T-cell (primary cell): ENCODE results near the gene ING3. TPM values are rescaled to one million over a fixed set of nuclear protein-coding genes. Genes with fewer than 3 reads are reported as not detected.

Experiments
- ATAC-seq, 4 experiments: fragments of 200-7000 bp in 3 of 4; fragments of 150-1000 bp in 1 of 4; cut with Tn5 transposase; replicated peaks in 1 of 4; 1 replicate in 3 of 4; 2 replicates in 1 of 4; pipeline ENCODE4 v1.10.0; 2021; ENCODE audit warnings: moderate library complexity in 3 of 4, mild to moderate bottlenecking in 2 of 4, moderate number of reproducible peaks in 1 of 4
- CTCF ChIA-PET, 2 donors: fragments of 300-600 bp; sonication (Branson Sonifier 250); formaldehyde crosslinking; loops; one replicate each; lab custom pipeline; 2022; ENCODE audit warnings: antibody characterized with exemption in 2 of 2; lab: Charles Lee
- POLR2A ChIA-PET, 2 donors: fragments of 300-600 bp; sonication (Branson Sonifier 250); formaldehyde crosslinking; loops; one replicate each; lab custom pipeline; 2022; ENCODE audit warnings: antibody characterized with exemption in 2 of 2; lab: Charles Lee
- DNase-seq, 35 experiments: peaks; one replicate each; pipeline versions ENCODE4 v3.0.0 to v3.0.0-alpha.2; 2013 to 2023
- H3K27ac ChIP-seq: one replicate; pipeline ENCODE4 v1.5.1; 2013; ENCODE audit warnings: low read length
- H3K27me3 ChIP-seq, 2 experiments: replicated peaks in 1 of 2; 1 replicate in 1 of 2; 2 replicates in 1 of 2; pipeline versions ENCODE4 v1.6.1 to v1.7.0; 2013; ENCODE audit warnings: low read length in 1 of 2, mixed read lengths in 1 of 2; ENCODE audit not compliant: control insufficient read depth in 2 of 2, insufficient read depth in 2 of 2; ENCODE audit errors: extremely low read depth in 1 of 2
- H3K36me3 ChIP-seq, 2 donors: 1 replicate in 1 of 2; 2 replicates in 1 of 2; pipeline versions ENCODE4 v1.6.1 to v1.7.0; 2013; ENCODE audit warnings: low read length in 1 of 2; ENCODE audit not compliant: control insufficient read depth in 2 of 2, insufficient read depth in 1 of 2; ENCODE audit errors: extremely low read depth in 1 of 2
- H3K4me1 ChIP-seq, 2 experiments: 1 replicate in 1 of 2; 2 replicates in 1 of 2; pipeline versions ENCODE4 v1.6.1 to v1.7.0; 2013; ENCODE audit warnings: low read length in 2 of 2, mixed read lengths in 1 of 2; ENCODE audit not compliant: insufficient read depth in 2 of 2, control insufficient read depth in 1 of 2; ENCODE audit errors: extremely low read depth in 1 of 2
- H3K4me3 ChIP-seq, 2 donors: 1 replicate in 1 of 2; 2 replicates in 1 of 2; pipeline versions ENCODE4 v1.5.1 to v1.7.0; 2013; ENCODE audit warnings: mild to moderate bottlenecking in 2 of 2, low read length in 1 of 2, moderate library complexity in 1 of 2; ENCODE audit not compliant: control insufficient read depth in 1 of 2; ENCODE audit errors: extremely low read depth in 1 of 2
- H3K9me3 ChIP-seq: 2 replicates; pipeline ENCODE4 v1.7.0; 2013
- H3K27ac Mint-ChIP-seq, 2 donors: one replicate each; pipeline ENCODE4 v1.8.0; 2020 to 2021; ENCODE audit warnings: mild to moderate bottlenecking in 2 of 2, mixed read lengths in 2 of 2
- H3K27me3 Mint-ChIP-seq, 2 donors: one replicate each; pipeline ENCODE4 v1.8.0; 2021 to 2022; ENCODE audit warnings: mixed read lengths in 2 of 2
- H3K36me3 Mint-ChIP-seq: one replicate; pipeline ENCODE4 v1.8.0; 2021; ENCODE audit warnings: mixed read lengths
- H3K4me1 Mint-ChIP-seq, 3 donors: one replicate each; pipeline ENCODE4 v1.8.0; 2020 to 2022; ENCODE audit warnings: mixed read lengths in 3 of 3, mild to moderate bottlenecking in 1 of 3
- H3K4me3 Mint-ChIP-seq, 3 donors: one replicate each; pipeline ENCODE4 v1.8.0; 2020 to 2022; ENCODE audit warnings: mild to moderate bottlenecking in 3 of 3, mixed read lengths in 3 of 3, moderate library complexity in 3 of 3
- H3K9me3 Mint-ChIP-seq, 3 donors: one replicate each; pipeline ENCODE4 v1.8.0; 2020 to 2022; ENCODE audit warnings: mixed read lengths in 3 of 3
- WGBS: methylation state at CpG from one replicate; pipeline ENCODE4 v1.1.5; 2013; ENCODE audit warnings: missing lambda C conversion rate; ENCODE audit not compliant: insufficient coverage; 5-methylcytosine and 5-hydroxymethylcytosine counted together
- total RNA-seq, 35 experiments: library from RNA in 6 of 35; stranded (reverse) in 6 of 35; fragments of 120-200 nt in 1 of 35; gene quantifications; one replicate each; pipeline versions ENCODE4 v1.2.1 to v1.2.4 and lab custom pipeline; 2013 to 2026

ING3 gene
- total RNA-seq, 5 donors from 2014 or later (not counting 1 experiment from before 2014, with no cell fraction given): 20.6 to 32.3 (median 25.6) TPM

GRCh38 chr7:121023683-121024511 is 73.3 kb downstream of the ING3 start:
- no peak for DNase-seq
- no peak for ATAC-seq
- H3K4me3 Mint-ChIP-seq: no peak overlapping the region
- ChIA-PET CTCF (interaction anchor here in 1 of 2 donors (0.6 kb wide), 1 partner anchor 50 kb away, joined by 5 read pairs; no protein-coding TSS in a partner anchor), POLR2A (no interaction called here)
- Histone ChIP-seq H3K36me3 (no peaks in the 10 kb centered on the region), H3K4me1 (no peaks in the 10 kb centered on the region), H3K4me3 (no peak overlapping the region), H3K27me3 (no peaks in the 10 kb centered on the region), H3K9me3 (no peaks in the 10 kb centered on the region), H3K27ac (no peak overlapping the region)
- H3K9me3 Mint-ChIP-seq: no peaks in the 10 kb centered on the region
- no peaks in the 10 kb centered on the region for H3K36me3 Mint-ChIP-seq
- H3K4me1 Mint-ChIP-seq: no peaks in the 10 kb centered on the region
- peaks cover 3 to 7% of the 10 kb centered on the region in 2 donors for H3K27me3 Mint-ChIP-seq
- no peak overlapping the region for H3K27ac Mint-ChIP-seq
- WGBS: 96% methylated on average over 4 of the region's 8 CpGs

- H3K36me3 Mint-ChIP-seq: no peaks in the 10 kb centered on the region
- H3K4me1 Mint-ChIP-seq: no peaks in the 10 kb centered on the region
- Histone ChIP-seq H3K4me3 (no peak overlapping the region), H3K27ac (no peak overlapping the region), H3K9me3 (no peaks in the 10 kb centered on the region), H3K4me1 (no peaks in the 10 kb centered on the region), H3K36me3 (no peaks in the 10 kb centered on the region), H3K27me3 (no peaks in the 10 kb centered on the region)
- WGBS: no CpG with 5 or more reads among the region's 5 CpGs
- H3K9me3 Mint-ChIP-seq: no peaks in the 10 kb centered on the region
- no peak overlapping the region for H3K27ac Mint-ChIP-seq
- CTCF ChIA-PET: interaction anchor here in 1 of 2 donors (0.6 kb wide), 1 partner anchor 49 kb away, joined by 5 read pairs; no protein-coding TSS in a partner anchor
- ATAC-seq (no peak), DNase-seq (no peak)
- no peak overlapping the region for H3K4me3 Mint-ChIP-seq
- POLR2A ChIA-PET: no interaction called here
- peaks cover 3 to 7% of the 10 kb centered on the region in 2 donors for H3K27me3 Mint-ChIP-seq
These were observed 74.0 kb downstream of the ING3 start for GRCh38 chr7:121024611-121025010.

- ChIA-PET POLR2A (interaction anchor here in 1 of 2 donors (0.6 kb wide), 1 partner anchor 92 kb away, joined by 6 read pairs; no protein-coding TSS in a partner anchor), CTCF (interaction anchor here (0.6 to 0.7 kb wide), 4 partner anchors 9 to 79 kb away, joined by 3 to 6 read pairs (median 4); no protein-coding TSS in a partner anchor)
- ATAC-seq (no peak), DNase-seq (no peak)
- Mint-ChIP-seq H3K4me3 (no peak overlapping the region), H3K4me1 (no peaks in the 10 kb centered on the region), H3K36me3 (no peaks in the 10 kb centered on the region), H3K27ac (peak overlapping the region in 1 of 2 donors; percentile 60), H3K9me3 (no peaks in the 10 kb centered on the region), H3K27me3 (peaks cover 3 to 7% of the 10 kb centered on the region in 2 donors)
- Histone ChIP-seq H3K9me3 (no peaks in the 10 kb centered on the region), H3K4me3 (no peak overlapping the region), H3K4me1 (no peaks in the 10 kb centered on the region), H3K27me3 (no peaks in the 10 kb centered on the region), H3K27ac (no peak overlapping the region), H3K36me3 (no peaks in the 10 kb centered on the region)
- WGBS: no CpG with 5 or more reads among the region's 1 CpG
These were observed 75.6 kb downstream of the ING3 start for GRCh38 chr7:121026159-121026558.

GRCh38 chr7:121026577-121027111 is 76.1 kb downstream of the ING3 start:
- no peak overlapping the region for H3K4me3 Mint-ChIP-seq
- Histone ChIP-seq H3K27ac (no peak overlapping the region), H3K9me3 (no peaks in the 10 kb centered on the region), H3K36me3 (no peaks in the 10 kb centered on the region), H3K27me3 (no peaks in the 10 kb centered on the region), H3K4me3 (no peak overlapping the region), H3K4me1 (no peaks in the 10 kb centered on the region)
- ChIA-PET CTCF (interaction anchor here (0.6 to 0.7 kb wide), 4 partner anchors 10 to 78 kb away, joined by 3 to 6 read pairs (median 4); no protein-coding TSS in a partner anchor), POLR2A (interaction anchor here in 1 of 2 donors (0.6 kb wide), 1 partner anchor 91 kb away, joined by 6 read pairs; no protein-coding TSS in a partner anchor)
- no CpG with 5 or more reads among the region's 3 CpGs for WGBS
- H3K36me3 Mint-ChIP-seq: no peaks in the 10 kb centered on the region
- H3K27ac Mint-ChIP-seq: no peak overlapping the region
- no peaks in the 10 kb centered on the region for H3K9me3 Mint-ChIP-seq
- no peak for ATAC-seq
- peaks cover 3 to 7% of the 10 kb centered on the region in 2 donors for H3K27me3 Mint-ChIP-seq
- DNase-seq: no peak
- no peaks in the 10 kb centered on the region for H3K4me1 Mint-ChIP-seq

Other genes starting within 250 kb of the ING3 start
- gene TSPAN12, start 92.6 kb upstream of the ING3 start, total RNA-seq: under 1 TPM in 3 of 5 donors, not detected in 2; 0.33 to 0.44 (median 0.41) TPM
- 1 to 10 TPM in 1 of 5 donors, under 1 TPM in 2, not detected in 2; 0.73 to 1.4 (median 0.96) TPM for gene CPED1, start 37.9 kb downstream of the ING3 start, total RNA-seq